Caco-2 (cell line): Measurements from ENCODE around the gene SGSM1. TPM values are rescaled to one million over a fixed set of nuclear protein-coding genes. Genes with fewer than 3 reads are reported as not detected.

Source experiments
- BruUV-seq: library from RNA; stranded (reverse); fragments of 400-500 nt; replicated peaks from 2 replicates; lab custom pipeline; 2021; lab: Mats Ljungman, UMichigan
- CTCF ChIA-PET: fragments of 300-600 bp; sonication (Branson Sonifier 250); formaldehyde crosslinking; loops from one replicate; lab custom pipeline; 2022; ENCODE audit warnings: antibody characterized with exemption; lab: Charles Lee
- POLR2A ChIA-PET: fragments of 300-600 bp; sonication (Branson Sonifier 250); formaldehyde crosslinking; loops from one replicate; lab custom pipeline; 2022; ENCODE audit warnings: antibody characterized with exemption; lab: Charles Lee
- DNase-seq, 2 experiments: peaks; one replicate each; pipeline versions ENCODE4 v3.0.0 to v3.0.0-alpha.2; 2020 to 2022
- H3K27me3 ChIP-seq: replicated peaks from 2 replicates; pipeline ENCODE4 v1.6.0; 2011; ENCODE audit warnings: low read length; ENCODE audit not compliant: control insufficient read depth, insufficient read depth
- H3K36me3 ChIP-seq: 2 replicates; pipeline ENCODE4 v1.5.1; 2011; ENCODE audit warnings: low read length; ENCODE audit not compliant: control insufficient read depth, insufficient read depth
- H3K4me1 ChIP-seq: fragments of 250-450 bp; sonication (Bioruptor Pico); 2 replicates; pipeline ENCODE4 v1.5.1; 2020; ENCODE audit warnings: mild to moderate bottlenecking
- H3K4me3 ChIP-seq: 2 replicates; pipeline ENCODE4 v1.5.1; 2011; ENCODE audit warnings: low read depth, mild to moderate bottlenecking, control low read depth, low read length
- H3K9me3 ChIP-seq: fragments of 250-450 bp; sonication (Bioruptor Pico); 2 replicates; pipeline ENCODE4 v1.5.1; 2020; ENCODE audit warnings: mild to moderate bottlenecking, moderate library complexity
- H3K27ac Mint-ChIP-seq: one replicate; pipeline ENCODE4 v1.8.0; 2022; ENCODE audit warnings: mixed read lengths; ENCODE audit not compliant: unreplicated experiment
- H3K27me3 Mint-ChIP-seq: one replicate; pipeline ENCODE4 v1.8.0; 2022; ENCODE audit warnings: mixed read lengths; ENCODE audit not compliant: insufficient read depth, unreplicated experiment
- H3K36me3 Mint-ChIP-seq: one replicate; pipeline ENCODE4 v1.8.0; 2022; ENCODE audit warnings: mild to moderate bottlenecking, mixed read lengths; ENCODE audit not compliant: insufficient read depth, unreplicated experiment
- H3K4me1 Mint-ChIP-seq: one replicate; pipeline ENCODE4 v1.8.0; 2022; ENCODE audit warnings: low read depth, mixed read lengths; ENCODE audit not compliant: unreplicated experiment
- H3K4me3 Mint-ChIP-seq: one replicate; pipeline ENCODE4 v1.8.0; 2022; ENCODE audit warnings: mild to moderate bottlenecking, moderate library complexity, mixed read lengths; ENCODE audit not compliant: unreplicated experiment
- H3K9me3 Mint-ChIP-seq: one replicate; pipeline ENCODE4 v1.8.0; 2022; ENCODE audit warnings: mixed read lengths; ENCODE audit not compliant: unreplicated experiment
- intact Hi-C: fragments of 100-400 bp; cut with micrococcal nuclease; formaldehyde crosslinking; loops from one replicate; pipeline ENCODE4 v1.10.0; 2022; ENCODE audit not compliant: unreplicated experiment
- total RNA-seq: library from RNA; stranded (reverse); gene quantifications from 2 replicates; pipeline ENCODE4 v1.2.3, GENCODE V29; 2022
- TF ChIP-seq, protein P1 (sequence below), 2 experiments: fragments of 200-600 bp in 1 of 2; IDR thresholded peaks; 1 replicate in 1 of 2; 2 replicates in 1 of 2; pipeline versions ENCODE4 v1.5.1 to v1.8.0; 2011 to 2022; ENCODE audit warnings: antibody characterized with exemption in 1 of 2, control low read depth in 1 of 2, inconsistent platforms in 1 of 2, low read depth in 1 of 2, low read length in 1 of 2, mild to moderate bottlenecking in 1 of 2, moderate library complexity in 1 of 2; ENCODE audit not compliant: insufficient read depth in 1 of 2, severe bottlenecking in 1 of 2, unreplicated experiment in 1 of 2

SGSM1 gene
- total RNA-seq, 1 experiment from 2014 or later = 6.1 TPM

DNA sequence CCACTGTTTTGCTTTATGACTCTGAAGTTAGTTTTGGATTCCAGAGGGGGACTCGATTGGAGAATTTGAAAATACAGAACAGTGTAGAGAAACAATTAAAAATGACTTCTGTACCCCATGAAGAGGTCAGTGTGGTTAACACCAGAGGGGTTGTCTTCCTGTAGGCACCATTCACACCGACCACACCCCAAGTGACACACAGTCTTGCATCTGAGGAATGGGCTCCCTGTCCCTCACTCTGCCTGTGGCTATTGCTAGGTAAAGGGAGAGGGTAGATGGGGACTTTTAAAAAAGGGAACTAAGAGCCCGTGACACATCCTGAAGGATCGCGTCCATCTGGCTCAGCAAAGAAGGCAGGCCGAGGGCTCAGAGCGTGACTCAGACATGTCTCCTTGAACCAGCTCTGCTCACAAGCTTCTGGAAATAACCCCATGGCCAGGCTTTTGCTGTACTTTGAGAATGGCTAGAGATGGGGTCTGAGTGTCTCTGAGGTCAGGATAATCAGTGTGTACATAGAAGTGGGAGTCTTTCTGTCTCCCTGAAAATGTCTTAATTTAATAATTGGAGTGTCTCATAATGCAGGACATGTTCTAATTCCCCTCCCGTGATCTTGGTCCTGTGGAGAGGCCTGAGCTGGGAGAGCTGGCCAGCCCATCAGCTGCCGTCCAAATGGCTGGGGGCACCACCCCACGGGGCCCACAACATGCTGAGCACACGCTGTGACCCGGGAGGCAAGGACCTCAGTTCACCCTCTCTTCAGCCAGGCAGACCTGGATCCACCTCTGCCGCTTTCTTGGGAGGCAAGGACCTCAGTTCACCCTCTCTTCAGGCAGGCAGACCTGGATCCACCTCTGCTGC, 39.3 kb downstream of the SGSM1 start:
- Histone ChIP-seq H3K4me1 (no peaks in the 10 kb centered on the region), H3K4me3 (no peak overlapping the region), H3K27me3 (no peaks in the 10 kb centered on the region), H3K9me3 (no peaks in the 10 kb centered on the region), H3K36me3 (no peaks in the 10 kb centered on the region)
- intact Hi-C loops = no loop called here
- no TSS peak for BruUV-seq
- Mint-ChIP-seq H3K4me1 (peaks cover 4% of the 10 kb centered on the region), H3K27ac (no peak overlapping the region), H3K9me3 (no peaks in the 10 kb centered on the region), H3K27me3 (no peaks in the 10 kb centered on the region), H3K4me3 (no peak overlapping the region), H3K36me3 (peaks cover 5% of the 10 kb centered on the region)
- CTCF ChIA-PET = interaction anchor here (0.7 kb wide), 1 partner anchor 76 kb away, joined by 3 read pairs; no protein-coding TSS in a partner anchor
- POLR2A ChIA-PET = no interaction called here
- no peak for DNase-seq
- TF ChIP-seq, protein P1, sequence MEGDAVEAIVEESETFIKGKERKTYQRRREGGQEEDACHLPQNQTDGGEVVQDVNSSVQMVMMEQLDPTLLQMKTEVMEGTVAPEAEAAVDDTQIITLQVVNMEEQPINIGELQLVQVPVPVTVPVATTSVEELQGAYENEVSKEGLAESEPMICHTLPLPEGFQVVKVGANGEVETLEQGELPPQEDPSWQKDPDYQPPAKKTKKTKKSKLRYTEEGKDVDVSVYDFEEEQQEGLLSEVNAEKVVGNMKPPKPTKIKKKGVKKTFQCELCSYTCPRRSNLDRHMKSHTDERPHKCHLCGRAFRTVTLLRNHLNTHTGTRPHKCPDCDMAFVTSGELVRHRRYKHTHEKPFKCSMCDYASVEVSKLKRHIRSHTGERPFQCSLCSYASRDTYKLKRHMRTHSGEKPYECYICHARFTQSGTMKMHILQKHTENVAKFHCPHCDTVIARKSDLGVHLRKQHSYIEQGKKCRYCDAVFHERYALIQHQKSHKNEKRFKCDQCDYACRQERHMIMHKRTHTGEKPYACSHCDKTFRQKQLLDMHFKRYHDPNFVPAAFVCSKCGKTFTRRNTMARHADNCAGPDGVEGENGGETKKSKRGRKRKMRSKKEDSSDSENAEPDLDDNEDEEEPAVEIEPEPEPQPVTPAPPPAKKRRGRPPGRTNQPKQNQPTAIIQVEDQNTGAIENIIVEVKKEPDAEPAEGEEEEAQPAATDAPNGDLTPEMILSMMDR (IDR thresholded peaks at IDR 0.05; ENCODE audit: insufficient read depth in 1 of 2, low read depth in 1 of 2, low read length in 1 of 2, severe bottlenecking in 1 of 2, unreplicated experiment in 1 of 2) = no peak

GRCh38 chr22:24847490-24847889, 41.5 kb downstream of the SGSM1 start:
- BruUV-seq = no TSS peak
- ChIA-PET POLR2A (no interaction called here), CTCF (no interaction called here)
- H3K4me3 ChIP-seq = no peak overlapping the region
- Mint-ChIP-seq H3K27me3 (no peaks in the 10 kb centered on the region), H3K4me3 (no peak overlapping the region), H3K9me3 (no peaks in the 10 kb centered on the region), H3K4me1 (peaks cover 7% of the 10 kb centered on the region), H3K36me3 (no peaks in the 10 kb centered on the region), H3K27ac (no peak overlapping the region)
- no peaks in the 10 kb centered on the region for H3K9me3 ChIP-seq
- H3K4me1 ChIP-seq = no peaks in the 10 kb centered on the region
- H3K27me3 ChIP-seq = no peaks in the 10 kb centered on the region
- no peak for DNase-seq
- intact Hi-C loops = no loop called here
- no peaks in the 10 kb centered on the region for H3K36me3 ChIP-seq
- TF ChIP-seq, protein P1 (IDR thresholded peaks at IDR 0.05; ENCODE audit: insufficient read depth in 1 of 2, low read depth in 1 of 2, low read length in 1 of 2, severe bottlenecking in 1 of 2, unreplicated experiment in 1 of 2) = no peak

DNA sequence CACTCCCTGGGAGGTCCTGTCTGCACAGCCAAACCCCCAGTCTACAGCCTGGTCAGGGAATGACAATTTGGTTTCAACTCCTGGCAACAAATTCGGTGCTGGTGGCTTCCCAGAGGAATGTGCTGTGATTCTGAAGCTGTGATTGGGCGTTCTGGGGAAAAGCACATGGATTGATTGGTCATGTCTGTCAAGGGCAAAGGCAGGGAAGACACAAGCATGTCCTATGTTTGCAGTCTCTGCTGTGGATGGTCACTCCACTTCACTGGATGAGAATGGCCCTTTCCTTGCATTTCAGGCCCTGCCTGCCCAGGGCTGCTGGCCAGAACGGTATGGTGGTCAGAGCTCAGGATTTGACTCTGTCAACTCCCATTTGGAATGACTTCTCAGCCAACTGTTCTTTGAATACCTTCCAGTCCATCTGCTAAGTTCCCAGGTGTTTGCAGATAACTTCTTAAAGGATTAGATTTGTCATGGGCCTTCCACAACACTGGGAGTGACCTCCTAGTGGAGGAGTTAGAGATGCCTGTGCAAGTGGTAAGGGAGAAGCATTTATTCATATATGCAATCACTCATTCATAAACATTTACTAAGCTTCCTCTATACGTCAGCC, 42.7 kb downstream of the SGSM1 start:
- H3K9me3 ChIP-seq = no peaks in the 10 kb centered on the region
- ChIA-PET CTCF (no interaction called here), POLR2A (no interaction called here)
- intact Hi-C loops = no loop called here
- no peak for DNase-seq
- H3K4me1 ChIP-seq = no peaks in the 10 kb centered on the region
- Mint-ChIP-seq H3K4me1 (peaks cover 7% of the 10 kb centered on the region), H3K27ac (no peak overlapping the region), H3K27me3 (no peaks in the 10 kb centered on the region), H3K4me3 (no peak overlapping the region), H3K9me3 (no peaks in the 10 kb centered on the region), H3K36me3 (no peaks in the 10 kb centered on the region)
- no peaks in the 10 kb centered on the region for H3K27me3 ChIP-seq
- no TSS peak for BruUV-seq
- H3K4me3 ChIP-seq = no peak overlapping the region
- TF ChIP-seq, protein P1 (IDR thresholded peaks at IDR 0.05; ENCODE audit: insufficient read depth in 1 of 2, low read depth in 1 of 2, low read length in 1 of 2, severe bottlenecking in 1 of 2, unreplicated experiment in 1 of 2) = no peak
- H3K36me3 ChIP-seq = no peaks in the 10 kb centered on the region
